K562 (cell line): Measurements from ENCODE around the gene NME9.

Source experiments
- POLR2AphosphoS5 ChIP-seq: IDR thresholded peaks from 2 replicates; pipeline ENCODE4 v1.6.1; 2011; ENCODE audit warnings: mild to moderate bottlenecking, low read depth, low read length, moderate library complexity; ENCODE audit not compliant: control insufficient read depth, insufficient read depth
- TAF1 ChIP-seq: IDR thresholded peaks from 2 replicates; pipeline ENCODE4 v1.6.1; 2011; ENCODE audit warnings: mild to moderate bottlenecking, low read length, moderate library complexity; ENCODE audit not compliant: insufficient read depth, control insufficient read depth, severe bottlenecking; ENCODE audit errors: extremely low read depth
- ZBTB7A ChIP-seq: IDR thresholded peaks from 2 replicates; pipeline ENCODE4 v1.6.1; 2011; ENCODE audit warnings: low read depth, mild to moderate bottlenecking, low read length, moderate library complexity, borderline replicate concordance; ENCODE audit not compliant: control insufficient read depth
- TF ChIP-seq, protein P1 (sequence below): fragments of 250-450 bp; sonication (Bioruptor Pico); IDR thresholded peaks from 2 replicates; pipeline ENCODE4 v1.8.0; 2021; ENCODE audit warnings: mild to moderate bottlenecking, moderate library complexity
- TF ChIP-seq, protein P2 (sequence below): fragments of 450-650 bp; formaldehyde crosslinking; IDR thresholded peaks from 2 replicates; pipeline ENCODE4 v1.4.0; 2020; ENCODE audit warnings: mild to moderate bottlenecking, moderate library complexity

DNA sequence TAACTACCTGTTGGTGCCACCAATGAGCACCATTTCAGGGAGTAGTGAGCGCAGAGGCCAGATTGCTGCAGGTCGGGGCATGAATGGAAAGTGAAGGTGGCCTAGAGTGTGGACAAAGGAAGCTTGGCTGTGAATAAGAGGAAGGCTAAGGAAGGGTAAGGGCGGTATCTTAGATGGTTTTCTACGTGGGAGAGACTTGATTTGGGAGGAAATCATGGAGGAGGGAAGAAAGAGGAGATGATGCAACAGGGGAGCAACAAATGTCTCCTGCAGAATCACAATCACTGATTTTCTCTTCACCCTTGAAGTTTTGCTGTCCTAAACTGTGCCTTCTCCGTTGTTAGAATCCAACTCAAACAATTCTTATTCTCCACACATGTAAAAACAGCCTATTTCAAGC lies 21.8 kb downstream of the NME9 start:
- TF ChIP-seq ZBTB7A (no peak), TAF1 (no peak), POLR2AphosphoS5 (no peak)
- TF ChIP-seq, protein P1, sequence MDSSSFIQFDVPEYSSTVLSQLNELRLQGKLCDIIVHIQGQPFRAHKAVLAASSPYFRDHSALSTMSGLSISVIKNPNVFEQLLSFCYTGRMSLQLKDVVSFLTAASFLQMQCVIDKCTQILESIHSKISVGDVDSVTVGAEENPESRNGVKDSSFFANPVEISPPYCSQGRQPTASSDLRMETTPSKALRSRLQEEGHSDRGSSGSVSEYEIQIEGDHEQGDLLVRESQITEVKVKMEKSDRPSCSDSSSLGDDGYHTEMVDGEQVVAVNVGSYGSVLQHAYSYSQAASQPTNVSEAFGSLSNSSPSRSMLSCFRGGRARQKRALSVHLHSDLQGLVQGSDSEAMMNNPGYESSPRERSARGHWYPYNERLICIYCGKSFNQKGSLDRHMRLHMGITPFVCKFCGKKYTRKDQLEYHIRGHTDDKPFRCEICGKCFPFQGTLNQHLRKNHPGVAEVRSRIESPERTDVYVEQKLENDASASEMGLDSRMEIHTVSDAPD (CRISPR knock-in tag) = no peak
- TF ChIP-seq, protein P2, sequence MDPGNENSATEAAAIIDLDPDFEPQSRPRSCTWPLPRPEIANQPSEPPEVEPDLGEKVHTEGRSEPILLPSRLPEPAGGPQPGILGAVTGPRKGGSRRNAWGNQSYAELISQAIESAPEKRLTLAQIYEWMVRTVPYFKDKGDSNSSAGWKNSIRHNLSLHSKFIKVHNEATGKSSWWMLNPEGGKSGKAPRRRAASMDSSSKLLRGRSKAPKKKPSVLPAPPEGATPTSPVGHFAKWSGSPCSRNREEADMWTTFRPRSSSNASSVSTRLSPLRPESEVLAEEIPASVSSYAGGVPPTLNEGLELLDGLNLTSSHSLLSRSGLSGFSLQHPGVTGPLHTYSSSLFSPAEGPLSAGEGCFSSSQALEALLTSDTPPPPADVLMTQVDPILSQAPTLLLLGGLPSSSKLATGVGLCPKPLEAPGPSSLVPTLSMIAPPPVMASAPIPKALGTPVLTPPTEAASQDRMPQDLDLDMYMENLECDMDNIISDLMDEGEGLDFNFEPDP = no peak
